GM12892 (cell line): Measurements from ENCODE around the gene EHBP1L1.

Experiments used
- POLR2A ChIP-seq: IDR thresholded peaks from 2 replicates; pipeline ENCODE4 v1.6.1; 2011; ENCODE audit warnings: low read depth, low read length, control low read depth
- POLR2AphosphoS5 ChIP-seq: IDR thresholded peaks from 2 replicates; pipeline ENCODE4 v1.6.1; 2011; ENCODE audit warnings: low read depth, low read length, control low read depth
- TAF1 ChIP-seq: IDR thresholded peaks from 2 replicates; pipeline ENCODE4 v1.6.1; 2011; ENCODE audit warnings: low read depth, mild to moderate bottlenecking, control low read depth, low read length, borderline replicate concordance

GRCh38 chr11:65615229-65615949 is 39.5 kb downstream of the EHBP1L1 start, which contains the start of gene PCNX3:
- TF ChIP-seq TAF1 (0 out of 2 replicates have a peak, but pooled peaks have one; percentile 11), POLR2A (peak; percentile 59; the same call in 1 of the 2 replicates), POLR2AphosphoS5 (no peak)
